ENCODE data around the gene JDP2. TPM values are rescaled to one million over a fixed set of nuclear protein-coding genes. Genes with fewer than 3 reads are reported as not detected.
A peak's percentile ranks its signal among the peaks of the same experiment; 100 is the strongest.

Gene JDP2
- total RNA-seq, 2 experiments from 2014 or later = 1.3 to 1.4 TPM

DNA sequence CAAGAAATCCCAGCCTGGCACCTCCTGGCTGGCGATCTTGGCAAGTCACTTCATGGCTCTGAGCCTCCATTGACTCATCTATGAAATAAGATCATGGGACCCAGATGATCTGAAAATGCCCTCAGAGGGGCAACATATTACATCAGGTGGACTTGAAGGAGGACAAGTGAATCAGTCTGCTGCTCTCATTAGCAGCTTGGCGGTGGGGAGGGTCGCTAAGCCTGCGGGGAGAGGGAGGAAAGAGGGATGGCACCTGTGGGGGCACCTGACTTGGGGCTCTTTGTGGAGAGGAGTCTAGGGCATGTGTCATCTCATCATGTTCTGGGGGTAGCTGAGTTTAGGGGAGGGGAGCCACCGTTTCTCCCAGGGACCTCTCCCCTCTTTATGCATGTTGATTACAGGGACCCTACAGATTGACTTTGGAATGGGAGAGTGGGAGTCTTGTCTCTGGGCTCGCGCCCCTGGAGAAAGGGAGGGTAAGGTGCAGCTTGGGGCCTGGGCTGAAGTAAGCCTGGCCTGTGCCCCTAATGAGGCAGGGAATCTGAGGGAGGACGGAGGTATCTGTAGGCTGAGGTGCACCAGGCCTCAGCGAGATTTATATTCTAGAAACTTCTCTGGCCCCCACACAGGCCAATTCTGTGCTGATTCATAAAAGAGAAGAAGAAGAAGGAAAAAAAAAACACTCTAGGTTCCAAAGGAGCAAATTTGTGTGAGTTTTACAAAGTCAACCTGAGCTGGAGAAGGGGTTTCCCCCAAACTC lies 65.2 kb downstream of the JDP2 start:
- Mint-ChIP-seq H3K9me3 (peaks cover 3% of the 10 kb centered on the region), H3K36me3 (ENCODE audit: low read depth) (no peaks in the 10 kb centered on the region), H3K27ac (peak overlapping the region; percentile 61), H3K4me3 (no peak overlapping the region), H3K27me3 (no peaks in the 10 kb centered on the region), H3K4me1 (ENCODE audit: low read depth) (peaks cover 56% of the 10 kb centered on the region)
- DNase-seq (peak; percentile 23), ATAC-seq (no peak)
- ChIA-PET POLR2A (interaction anchor here (1.1 to 3.7 kb wide), 2 partner anchors 16 to 69 kb away, joined by 5 to 16 read pairs; no protein-coding TSS in a partner anchor), CTCF (interaction anchor here (1.5 to 3.9 kb wide), 3 partner anchors 27 to 185 kb away, joined by 3 to 16 read pairs (median 10); no protein-coding TSS in a partner anchor)
- intact Hi-C loops (cut with micrococcal nuclease) = loop anchor here (5.0 to 10.0 kb wide), 2 partner anchors 69 to 162 kb away; no protein-coding TSS in a partner anchor
- TF ChIP-seq, protein P1, sequence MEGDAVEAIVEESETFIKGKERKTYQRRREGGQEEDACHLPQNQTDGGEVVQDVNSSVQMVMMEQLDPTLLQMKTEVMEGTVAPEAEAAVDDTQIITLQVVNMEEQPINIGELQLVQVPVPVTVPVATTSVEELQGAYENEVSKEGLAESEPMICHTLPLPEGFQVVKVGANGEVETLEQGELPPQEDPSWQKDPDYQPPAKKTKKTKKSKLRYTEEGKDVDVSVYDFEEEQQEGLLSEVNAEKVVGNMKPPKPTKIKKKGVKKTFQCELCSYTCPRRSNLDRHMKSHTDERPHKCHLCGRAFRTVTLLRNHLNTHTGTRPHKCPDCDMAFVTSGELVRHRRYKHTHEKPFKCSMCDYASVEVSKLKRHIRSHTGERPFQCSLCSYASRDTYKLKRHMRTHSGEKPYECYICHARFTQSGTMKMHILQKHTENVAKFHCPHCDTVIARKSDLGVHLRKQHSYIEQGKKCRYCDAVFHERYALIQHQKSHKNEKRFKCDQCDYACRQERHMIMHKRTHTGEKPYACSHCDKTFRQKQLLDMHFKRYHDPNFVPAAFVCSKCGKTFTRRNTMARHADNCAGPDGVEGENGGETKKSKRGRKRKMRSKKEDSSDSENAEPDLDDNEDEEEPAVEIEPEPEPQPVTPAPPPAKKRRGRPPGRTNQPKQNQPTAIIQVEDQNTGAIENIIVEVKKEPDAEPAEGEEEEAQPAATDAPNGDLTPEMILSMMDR (IDR thresholded peaks at IDR 0.05) = no peak

- CTCF ChIA-PET = interaction anchor here (3.9 kb wide), 1 partner anchor 27 kb away, joined by 16 read pairs; no protein-coding TSS in a partner anchor
- Mint-ChIP-seq H3K4me1 (ENCODE audit: low read depth) (peaks cover 55% of the 10 kb centered on the region), H3K9me3 (peaks cover 3% of the 10 kb centered on the region), H3K36me3 (ENCODE audit: low read depth) (no peaks in the 10 kb centered on the region), H3K4me3 (no peak overlapping the region), H3K27ac (peak overlapping the region; percentile 59), H3K27me3 (no peaks in the 10 kb centered on the region)
- ATAC-seq (no peak), DNase-seq (peak; percentile 35)
- TF ChIP-seq, protein P1 (IDR thresholded peaks at IDR 0.05) = no peak
- POLR2A ChIA-PET = interaction anchor here (3.7 kb wide), 1 partner anchor 68 kb away, joined by 16 read pairs; no protein-coding TSS in a partner anchor
- intact Hi-C loops (cut with micrococcal nuclease) = loop anchor here (5.0 to 10.0 kb wide), 2 partner anchors 69 to 161 kb away; no protein-coding TSS in a partner anchor
Measured at GRCh38 chr14:75493592-75494087, 65.8 kb downstream of the JDP2 start.

- ChIA-PET POLR2A (interaction anchor here (0.9 to 3.7 kb wide), 5 partner anchors 26 to 67 kb away, joined by 3 to 16 read pairs (median 9); no protein-coding TSS in a partner anchor), CTCF (interaction anchor here (0.8 to 4.6 kb wide), 12 partner anchors 14 to 187 kb away, joined by 3 to 38 read pairs (median 4); partner anchors contain the start of gene FLVCR2)
- ATAC-seq = no peak
- TF ChIP-seq, protein P1 (IDR thresholded peaks at IDR 0.05) = no peak
- H3K36me3 Mint-ChIP-seq (ENCODE audit: low read depth) = no peaks in the 10 kb centered on the region
- H3K27me3 Mint-ChIP-seq = no peaks in the 10 kb centered on the region
- no peak for DNase-seq
- intact Hi-C loops (cut with micrococcal nuclease) = loop anchor here (5.0 to 10.0 kb wide), 2 partner anchors 67 to 160 kb away; no protein-coding TSS in a partner anchor
- peaks cover 3% of the 10 kb centered on the region for H3K9me3 Mint-ChIP-seq
- H3K27ac Mint-ChIP-seq = no peak overlapping the region
- H3K4me1 Mint-ChIP-seq (ENCODE audit: low read depth) = peaks cover 59% of the 10 kb centered on the region
- no peak overlapping the region for H3K4me3 Mint-ChIP-seq
Measured at GRCh38 chr14:75494896-75495295, 67.1 kb downstream of the JDP2 start.

DNA sequence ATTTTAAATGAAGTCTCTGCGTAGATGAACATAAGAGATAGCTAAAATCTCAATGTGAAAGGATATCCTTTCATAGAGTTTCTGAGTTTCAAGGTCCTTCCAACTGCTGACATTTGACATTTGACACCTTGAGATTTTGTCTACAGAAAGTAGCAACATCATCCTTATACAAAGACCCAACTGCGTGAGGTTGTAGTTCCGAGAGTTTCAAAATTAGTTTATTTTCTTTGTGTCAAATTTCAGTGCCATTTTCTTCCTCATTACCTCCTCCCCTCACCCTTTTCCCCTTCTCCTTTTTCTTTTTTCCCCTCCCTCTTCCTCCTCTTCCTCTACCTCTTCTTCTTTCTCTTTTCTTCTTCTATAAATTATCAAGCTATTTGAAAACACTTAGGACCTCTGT lies 67.6 kb downstream of the JDP2 start:
- TF ChIP-seq, protein P1 (IDR thresholded peaks at IDR 0.05) = no peak
- Mint-ChIP-seq H3K4me1 (ENCODE audit: low read depth) (peaks cover 59% of the 10 kb centered on the region), H3K4me3 (no peak overlapping the region), H3K36me3 (ENCODE audit: low read depth) (no peaks in the 10 kb centered on the region), H3K27ac (no peak overlapping the region), H3K9me3 (peaks cover 3% of the 10 kb centered on the region), H3K27me3 (no peaks in the 10 kb centered on the region)
- POLR2A ChIA-PET = interaction anchor here (1.8 to 3.7 kb wide), 4 partner anchors 25 to 67 kb away, joined by 4 to 16 read pairs (median 10); no protein-coding TSS in a partner anchor
- CTCF ChIA-PET = interaction anchor here (0.8 to 4.6 kb wide), 16 partner anchors 8 to 192 kb away, joined by 3 to 38 read pairs (median 4); partner anchors contain the start of gene FLVCR2
- ATAC-seq (no peak), DNase-seq (no peak)
- intact Hi-C loops (cut with micrococcal nuclease) = loop anchor here (10.0 kb wide), 1 partner anchor 159 kb away; no protein-coding TSS in a partner anchor
